Measurements from ENCODE around the gene IDS. TPM values are rescaled to one million over a fixed set of nuclear protein-coding genes. Genes with fewer than 3 reads are reported as not detected.
A peak's percentile ranks its signal among the peaks of the same experiment; 100 is the strongest.

Gene IDS
- total RNA-seq, 2 experiments from 2014 or later = 44.0 to 65.8 TPM

DNA sequence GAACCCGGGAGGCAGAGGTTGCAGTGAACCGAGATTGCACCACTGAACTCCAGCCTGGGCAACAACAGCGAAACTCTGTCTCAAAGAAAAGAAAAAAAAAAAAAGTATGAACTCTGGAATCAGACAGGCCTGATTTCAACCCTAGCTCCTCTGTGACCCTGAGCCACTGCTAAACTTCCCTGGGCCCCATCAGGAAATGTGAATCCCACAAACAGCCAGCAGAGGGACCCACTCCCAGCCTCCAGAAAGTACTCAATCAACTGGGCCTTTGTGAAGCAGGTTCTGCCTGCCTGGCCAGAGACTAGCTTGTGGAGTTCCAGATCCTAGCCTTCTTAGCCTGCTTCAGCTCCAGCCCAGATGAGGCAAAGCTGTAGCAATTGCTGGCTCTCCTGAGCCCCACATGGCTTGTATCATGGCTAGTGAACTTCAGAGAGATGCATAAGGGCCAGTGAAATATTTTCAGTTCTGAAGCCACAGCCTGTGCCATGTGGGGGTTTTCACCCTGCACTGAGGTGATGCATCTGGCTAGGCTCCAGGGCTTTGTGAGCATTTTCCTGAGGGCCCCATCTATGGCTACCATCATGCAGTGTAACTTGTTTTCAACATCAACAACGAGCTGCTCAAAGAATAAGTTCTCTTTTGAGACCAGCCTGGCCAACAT is 7.2 kb upstream of the IDS start:
- Histone ChIP-seq H3K36me3 (ENCODE audit: insufficient read depth, low read length) (no peaks in the 10 kb centered on the region), H3K79me2 (ENCODE audit: insufficient read depth, low read depth, low read length) (no peaks in the 10 kb centered on the region), H2AFZ (ENCODE audit: low read length) (no peak overlapping the region), H3K4me1 (ENCODE audit: insufficient read depth, low read length, poor library complexity, severe bottlenecking) (peaks cover 2% of the 10 kb centered on the region), H4K20me1 (ENCODE audit: insufficient read depth, low read length) (no peaks in the 10 kb centered on the region), H3K4me2 (ENCODE audit: low read length) (no peak overlapping the region), H3K9me2 (ENCODE audit: insufficient read depth, low read length) (no peaks in the 10 kb centered on the region), H3K9me3 (ENCODE audit: low read length) (no peaks in the 10 kb centered on the region), H3K27ac (ENCODE audit: low read depth, low read length, poor library complexity, severe bottlenecking) (no peak overlapping the region), H3K4me3 (ENCODE audit: low read depth, low read length, poor library complexity, severe bottlenecking) (no peak overlapping the region)
- intact Hi-C loops (cut with micrococcal nuclease; ENCODE audit: unreplicated experiment) = no loop called here
- no peak for TF ChIP-seq EZH2phosphoT487 (IDR thresholded peaks at IDR 0.05; ENCODE audit: borderline replicate concordance, low read depth, low read length)
- TF ChIP-seq, protein P1, sequence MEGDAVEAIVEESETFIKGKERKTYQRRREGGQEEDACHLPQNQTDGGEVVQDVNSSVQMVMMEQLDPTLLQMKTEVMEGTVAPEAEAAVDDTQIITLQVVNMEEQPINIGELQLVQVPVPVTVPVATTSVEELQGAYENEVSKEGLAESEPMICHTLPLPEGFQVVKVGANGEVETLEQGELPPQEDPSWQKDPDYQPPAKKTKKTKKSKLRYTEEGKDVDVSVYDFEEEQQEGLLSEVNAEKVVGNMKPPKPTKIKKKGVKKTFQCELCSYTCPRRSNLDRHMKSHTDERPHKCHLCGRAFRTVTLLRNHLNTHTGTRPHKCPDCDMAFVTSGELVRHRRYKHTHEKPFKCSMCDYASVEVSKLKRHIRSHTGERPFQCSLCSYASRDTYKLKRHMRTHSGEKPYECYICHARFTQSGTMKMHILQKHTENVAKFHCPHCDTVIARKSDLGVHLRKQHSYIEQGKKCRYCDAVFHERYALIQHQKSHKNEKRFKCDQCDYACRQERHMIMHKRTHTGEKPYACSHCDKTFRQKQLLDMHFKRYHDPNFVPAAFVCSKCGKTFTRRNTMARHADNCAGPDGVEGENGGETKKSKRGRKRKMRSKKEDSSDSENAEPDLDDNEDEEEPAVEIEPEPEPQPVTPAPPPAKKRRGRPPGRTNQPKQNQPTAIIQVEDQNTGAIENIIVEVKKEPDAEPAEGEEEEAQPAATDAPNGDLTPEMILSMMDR (conservative IDR thresholded peaks at IDR 0.05; ENCODE audit: low read length) = peak; percentile 71
- peak; percentile 55 for DNase-seq (ENCODE audit: low spot score)
- no TSS peak for BruUV-seq (replicated peaks)
- POLR2A ChIA-PET = interaction anchor here (0.8 kb wide), 2 partner anchors 10 to 28 kb away, joined by 4 read pairs; no protein-coding TSS in a partner anchor
- CTCF ChIA-PET (ENCODE audit: unreplicated experiment) = no interaction called here

- ChIA-PET POLR2A (no interaction called here), CTCF (ENCODE audit: unreplicated experiment) (no interaction called here)
- H3K9me3 ChIP-seq (ENCODE audit: low read length) = no peaks in the 10 kb centered on the region
- H3K36me3 ChIP-seq (ENCODE audit: insufficient read depth, low read length) = no peaks in the 10 kb centered on the region
- H3K4me2 ChIP-seq (ENCODE audit: low read length) = no peak overlapping the region
- peaks cover 5% of the 10 kb centered on the region for H3K4me1 ChIP-seq (ENCODE audit: insufficient read depth, low read length, poor library complexity, severe bottlenecking)
- no peak overlapping the region for H2AFZ ChIP-seq (ENCODE audit: low read length)
- TF ChIP-seq EZH2phosphoT487 (IDR thresholded peaks at IDR 0.05; ENCODE audit: borderline replicate concordance, low read depth, low read length) = no peak
- TF ChIP-seq, protein P1 (conservative IDR thresholded peaks at IDR 0.05; ENCODE audit: low read length) = no peak
- no peak for DNase-seq (ENCODE audit: low spot score)
- H3K9me2 ChIP-seq (ENCODE audit: insufficient read depth, low read length) = no peaks in the 10 kb centered on the region
- no peaks in the 10 kb centered on the region for H3K79me2 ChIP-seq (ENCODE audit: insufficient read depth, low read depth, low read length)
- intact Hi-C loops (cut with micrococcal nuclease; ENCODE audit: unreplicated experiment) = no loop called here
- no TSS peak for BruUV-seq (replicated peaks)
- H3K27ac ChIP-seq (ENCODE audit: low read depth, low read length, poor library complexity, severe bottlenecking) = no peak overlapping the region
- H4K20me1 ChIP-seq (ENCODE audit: insufficient read depth, low read length) = no peaks in the 10 kb centered on the region
- H3K4me3 ChIP-seq (ENCODE audit: low read depth, low read length, poor library complexity, severe bottlenecking) = no peak overlapping the region
These were observed 6.0 kb upstream of the IDS start for GRCh38 chrX:149511081-149511480.

DNA sequence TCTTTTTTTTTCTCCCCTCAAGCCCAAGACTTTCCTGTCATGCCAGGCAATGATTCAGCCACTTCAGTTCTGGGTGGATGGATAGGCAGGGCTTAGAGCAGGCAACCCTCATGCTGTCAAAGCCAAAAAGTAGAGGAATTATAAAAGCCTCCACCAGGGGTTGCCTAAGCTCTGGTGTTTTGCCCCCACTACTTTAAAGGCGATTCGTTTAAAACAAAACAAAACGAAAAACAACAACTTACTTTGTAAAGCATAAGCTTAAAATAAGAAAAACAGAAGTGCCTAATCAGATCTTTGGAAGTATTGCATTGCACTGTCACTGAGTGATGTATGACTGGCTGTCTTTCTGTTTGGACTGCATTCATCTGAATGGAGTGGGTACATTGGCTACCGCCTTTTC is 5.3 kb upstream of the IDS start:
- H3K4me2 ChIP-seq (ENCODE audit: low read length) = no peak overlapping the region
- H4K20me1 ChIP-seq (ENCODE audit: insufficient read depth, low read length) = no peaks in the 10 kb centered on the region
- intact Hi-C loops (cut with micrococcal nuclease; ENCODE audit: unreplicated experiment) = no loop called here
- no peak for TF ChIP-seq EZH2phosphoT487 (IDR thresholded peaks at IDR 0.05; ENCODE audit: borderline replicate concordance, low read depth, low read length)
- TF ChIP-seq, protein P1 (conservative IDR thresholded peaks at IDR 0.05; ENCODE audit: low read length) = peak; percentile 38; the same call in 1 of the 2 replicates
- no peak overlapping the region for H3K27ac ChIP-seq (ENCODE audit: low read depth, low read length, poor library complexity, severe bottlenecking)
- H3K36me3 ChIP-seq (ENCODE audit: insufficient read depth, low read length) = no peaks in the 10 kb centered on the region
- no peaks in the 10 kb centered on the region for H3K79me2 ChIP-seq (ENCODE audit: insufficient read depth, low read depth, low read length)
- H3K9me3 ChIP-seq (ENCODE audit: low read length) = no peaks in the 10 kb centered on the region
- H2AFZ ChIP-seq (ENCODE audit: low read length) = no peak overlapping the region
- ChIA-PET CTCF (ENCODE audit: unreplicated experiment) (no interaction called here), POLR2A (no interaction called here)
- no peak overlapping the region for H3K4me3 ChIP-seq (ENCODE audit: low read depth, low read length, poor library complexity, severe bottlenecking)
- DNase-seq (ENCODE audit: low spot score) = no peak
- H3K4me1 ChIP-seq (ENCODE audit: insufficient read depth, low read length, poor library complexity, severe bottlenecking) = peaks cover 12% of the 10 kb centered on the region
- no peaks in the 10 kb centered on the region for H3K9me2 ChIP-seq (ENCODE audit: insufficient read depth, low read length)
- BruUV-seq (replicated peaks) = no TSS peak

Measured in OCI-LY7 (cell line).